DOHH2 (cell line): ENCODE results near the gene SIDT1.

Source experiments
- CTCF ChIP-seq: fragments of 200-600 bp; sonication (generic); IDR thresholded peaks from one replicate; pipeline ENCODE4 v1.5.1; 2014; ENCODE audit warnings: antibody characterized with exemption, mild to moderate bottlenecking, low read depth, low read length; ENCODE audit not compliant: poor library complexity, severe bottlenecking
- EZH2phosphoT487 ChIP-seq: fragments of 200-600 bp; sonication (generic); IDR thresholded peaks from 2 replicates; pipeline ENCODE4 v1.6.1; 2017; ENCODE audit warnings: borderline replicate concordance, mild to moderate bottlenecking, antibody characterized with exemption, low read length, moderate library complexity, mixed read lengths

GRCh38 chr3:113588806-113589205 is 56.5 kb downstream of the SIDT1 start:
- TF ChIP-seq CTCF = no peak
- TF ChIP-seq EZH2phosphoT487 = no peak
